ENCODE results near the gene PLD1. TPM values are rescaled to one million over a fixed set of nuclear protein-coding genes. Genes with fewer than 3 reads are reported as not detected.

Gene PLD1
- total RNA-seq, 1 donor from 2014 or later = 29.1 TPM

- H3K27ac Mint-ChIP-seq = no peak overlapping the region
- peaks cover 7% of the 10 kb centered on the region for H3K36me3 Mint-ChIP-seq
- H3K4me1 Mint-ChIP-seq = no peaks in the 10 kb centered on the region
- TF ChIP-seq CTCF (IDR thresholded peaks at IDR 0.05; ENCODE audit: unreplicated experiment) = no peak
- no peaks in the 10 kb centered on the region for H3K9me3 Mint-ChIP-seq
- no peaks in the 10 kb centered on the region for H3K27me3 Mint-ChIP-seq (ENCODE audit: low read depth)
- no peak overlapping the region for H3K4me3 Mint-ChIP-seq
- no peak for DNase-seq (ENCODE audit: low spot score in 2 of 2, unreplicated experiment in 2 of 2)
These were observed 78.6 kb downstream of the PLD1 start for GRCh38 chr3:171731691-171732090.

GRCh38 chr3:171729452-171730334 lies 80.6 kb downstream of the PLD1 start:
- no peaks in the 10 kb centered on the region for H3K4me1 Mint-ChIP-seq
- H3K36me3 Mint-ChIP-seq = peaks cover 9% of the 10 kb centered on the region
- no peaks in the 10 kb centered on the region for H3K27me3 Mint-ChIP-seq (ENCODE audit: low read depth)
- DNase-seq (ENCODE audit: low spot score in 2 of 2, unreplicated experiment in 2 of 2) = no peak
- no peak overlapping the region for H3K27ac Mint-ChIP-seq
- no peak for TF ChIP-seq CTCF (IDR thresholded peaks at IDR 0.05; ENCODE audit: unreplicated experiment)
- no peak overlapping the region for H3K4me3 Mint-ChIP-seq
- H3K9me3 Mint-ChIP-seq = no peaks in the 10 kb centered on the region

- no peak overlapping the region for H3K27ac Mint-ChIP-seq
- DNase-seq (ENCODE audit: low spot score in 2 of 2, unreplicated experiment in 2 of 2) = no peak
- no peaks in the 10 kb centered on the region for H3K4me1 Mint-ChIP-seq
- H3K27me3 Mint-ChIP-seq (ENCODE audit: low read depth) = no peaks in the 10 kb centered on the region
- peaks cover 20% of the 10 kb centered on the region for H3K36me3 Mint-ChIP-seq
- H3K9me3 Mint-ChIP-seq = no peaks in the 10 kb centered on the region
- TF ChIP-seq CTCF (IDR thresholded peaks at IDR 0.05; ENCODE audit: unreplicated experiment) = no peak
- H3K4me3 Mint-ChIP-seq = no peak overlapping the region
These were observed 83.0 kb downstream of the PLD1 start for GRCh38 chr3:171727288-171727687.

- peaks cover 31% of the 10 kb centered on the region for H3K9me3 Mint-ChIP-seq
- DNase-seq (ENCODE audit: low spot score in 2 of 2, unreplicated experiment in 2 of 2) = no peak
- no peaks in the 10 kb centered on the region for H3K27me3 Mint-ChIP-seq (ENCODE audit: low read depth)
- H3K4me3 Mint-ChIP-seq = no peak overlapping the region
- H3K4me1 Mint-ChIP-seq = no peaks in the 10 kb centered on the region
- no peak for TF ChIP-seq CTCF (IDR thresholded peaks at IDR 0.05; ENCODE audit: unreplicated experiment)
- peaks cover 58% of the 10 kb centered on the region for H3K36me3 Mint-ChIP-seq
- H3K27ac Mint-ChIP-seq = no peak overlapping the region
These were observed 91.6 kb downstream of the PLD1 start for GRCh38 chr3:171718493-171719185.

GRCh38 chr3:171715155-171715554 lies 95.1 kb downstream of the PLD1 start:
- Mint-ChIP-seq H3K27ac (no peak overlapping the region), H3K4me1 (no peaks in the 10 kb centered on the region), H3K36me3 (peaks cover 52% of the 10 kb centered on the region), H3K27me3 (ENCODE audit: low read depth) (no peaks in the 10 kb centered on the region), H3K4me3 (no peak overlapping the region), H3K9me3 (peaks cover 31% of the 10 kb centered on the region)
- no peak for DNase-seq (ENCODE audit: low spot score in 2 of 2, unreplicated experiment in 2 of 2)
- TF ChIP-seq CTCF (IDR thresholded peaks at IDR 0.05; ENCODE audit: unreplicated experiment) = no peak

Measured in mesothelial cell of epicardium (in vitro differentiated cells).